Measurements from ENCODE around the gene STRN4. TPM values are rescaled to one million over a fixed set of nuclear protein-coding genes. Genes with fewer than 3 reads are reported as not detected.

The STRN4 gene
- total RNA-seq, 1 donor from 2014 or later, result 68.5 TPM

- H3K36me3 ChIP-seq, result no peaks in the 10 kb centered on the region
- H3K27ac ChIP-seq, result no peak overlapping the region
- H3K4me1 ChIP-seq, result peaks cover 18% of the 10 kb centered on the region
- no peaks in the 10 kb centered on the region for H3K27me3 ChIP-seq
- ATAC-seq, result no peak
- H3K4me3 ChIP-seq, result no peak overlapping the region
- TF ChIP-seq CTCF (IDR thresholded peaks at IDR 0.05), result no peak
- DNase-seq, result no peak
- H3K9me3 ChIP-seq, result no peaks in the 10 kb centered on the region
- intact Hi-C loops (cut with DNase I), result loop anchor here (5.0 kb wide), 1 partner anchor 86 kb away; no protein-coding TSS in a partner anchor
These were observed 10.3 kb upstream of the STRN4 start for GRCh38 chr19:46756544-46756888.

DNA sequence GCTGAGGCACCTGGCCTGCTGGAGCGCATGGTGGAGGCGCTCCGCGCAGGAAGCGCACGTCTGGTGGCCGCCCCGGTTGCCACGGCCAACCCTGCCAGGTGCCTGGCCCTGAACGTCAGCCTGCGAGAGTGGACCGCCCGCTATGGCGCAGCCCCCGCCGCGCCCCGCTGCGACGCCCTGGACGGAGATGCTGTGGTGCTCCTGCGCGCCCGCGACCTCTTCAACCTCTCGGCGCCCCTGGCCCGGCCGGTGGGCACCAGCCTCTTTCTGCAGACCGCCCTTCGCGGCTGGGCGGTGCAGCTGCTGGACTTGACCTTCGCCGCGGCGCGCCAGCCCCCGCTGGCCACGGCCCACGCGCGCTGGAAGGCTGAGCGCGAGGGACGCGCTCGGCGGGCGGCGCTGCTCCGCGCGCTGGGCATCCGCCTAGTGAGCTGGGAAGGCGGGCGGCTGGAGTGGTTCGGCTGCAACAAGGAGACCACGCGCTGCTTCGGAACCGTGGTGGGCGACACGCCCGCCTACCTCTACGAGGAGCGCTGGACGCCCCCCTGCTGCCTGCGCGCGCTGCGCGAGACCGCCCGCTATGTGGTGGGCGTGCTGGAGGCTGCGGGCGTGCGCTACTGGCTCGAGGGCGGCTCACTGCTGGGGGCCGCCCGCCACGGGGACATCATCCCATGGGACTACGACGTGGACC is 9.7 kb upstream of the STRN4 start:
- no peaks in the 10 kb centered on the region for H3K27me3 ChIP-seq
- intact Hi-C loops (cut with DNase I), result loop anchor here (5.0 kb wide), 1 partner anchor 86 kb away; no protein-coding TSS in a partner anchor
- H3K4me3 ChIP-seq, result no peak overlapping the region
- TF ChIP-seq CTCF (IDR thresholded peaks at IDR 0.05), result no peak
- no peaks in the 10 kb centered on the region for H3K36me3 ChIP-seq
- DNase-seq (no peak), ATAC-seq (no peak)
- H3K9me3 ChIP-seq, result no peaks in the 10 kb centered on the region
- H3K4me1 ChIP-seq, result peaks cover 18% of the 10 kb centered on the region
- peak overlapping the region; percentile 37 for H3K27ac ChIP-seq

- Histone ChIP-seq H3K27ac (peak overlapping the region; percentile 37), H3K4me1 (peaks cover 13% of the 10 kb centered on the region), H3K4me3 (no peak overlapping the region), H3K27me3 (no peaks in the 10 kb centered on the region), H3K9me3 (no peaks in the 10 kb centered on the region), H3K36me3 (no peaks in the 10 kb centered on the region)
- DNase-seq (no peak), ATAC-seq (peak; percentile 69)
- TF ChIP-seq CTCF (IDR thresholded peaks at IDR 0.05), result no peak
- intact Hi-C loops (cut with DNase I), result loop anchor here (5.0 kb wide), 1 partner anchor 87 kb away; no protein-coding TSS in a partner anchor
These were observed 9.0 kb upstream of the STRN4 start for GRCh38 chr19:46755077-46755852.

DNA sequence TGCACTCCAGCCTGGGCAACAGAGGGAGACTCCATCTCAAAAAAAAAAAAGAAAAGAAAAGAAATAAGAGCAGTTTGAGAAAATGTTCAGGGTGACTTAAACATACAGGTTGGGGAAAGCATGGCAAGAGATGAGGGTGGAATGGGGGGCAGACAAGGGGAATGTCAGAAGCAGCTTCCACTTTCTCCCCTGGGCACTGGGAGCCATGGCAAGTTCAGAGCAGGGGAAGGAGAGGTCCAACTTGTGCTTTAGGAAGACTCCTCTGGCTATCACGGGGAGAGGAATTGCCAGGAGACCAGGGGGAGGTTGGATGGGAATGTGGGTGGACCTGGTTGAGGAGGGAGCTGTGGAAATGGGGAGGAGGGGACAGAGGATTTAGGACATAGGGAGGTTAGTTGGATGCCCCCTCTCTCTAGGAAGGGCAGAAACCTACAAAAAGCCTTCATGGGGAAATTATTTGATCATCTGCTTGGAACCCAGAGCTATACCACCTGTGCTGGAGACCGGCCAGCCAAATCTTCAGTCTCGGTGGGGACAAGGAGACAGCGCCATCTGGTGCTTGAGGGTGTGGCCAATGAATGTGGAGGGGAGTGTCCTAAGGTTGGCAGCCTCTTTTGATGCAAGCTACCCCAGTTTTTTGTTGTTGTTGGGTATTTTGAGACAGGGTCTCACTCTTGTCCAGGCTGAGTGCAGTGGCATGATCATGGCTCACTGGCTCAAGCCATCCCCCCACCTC is 7.3 kb upstream of the STRN4 start:
- Histone ChIP-seq H3K36me3 (no peaks in the 10 kb centered on the region), H3K4me1 (peaks cover 4% of the 10 kb centered on the region), H3K27me3 (no peaks in the 10 kb centered on the region), H3K9me3 (no peaks in the 10 kb centered on the region), H3K27ac (no peak overlapping the region), H3K4me3 (no peak overlapping the region)
- ATAC-seq (peak; percentile 62), DNase-seq (no peak)
- TF ChIP-seq CTCF (IDR thresholded peaks at IDR 0.05), result peak; percentile 54
- intact Hi-C loops (cut with DNase I), result no loop called here

DNA sequence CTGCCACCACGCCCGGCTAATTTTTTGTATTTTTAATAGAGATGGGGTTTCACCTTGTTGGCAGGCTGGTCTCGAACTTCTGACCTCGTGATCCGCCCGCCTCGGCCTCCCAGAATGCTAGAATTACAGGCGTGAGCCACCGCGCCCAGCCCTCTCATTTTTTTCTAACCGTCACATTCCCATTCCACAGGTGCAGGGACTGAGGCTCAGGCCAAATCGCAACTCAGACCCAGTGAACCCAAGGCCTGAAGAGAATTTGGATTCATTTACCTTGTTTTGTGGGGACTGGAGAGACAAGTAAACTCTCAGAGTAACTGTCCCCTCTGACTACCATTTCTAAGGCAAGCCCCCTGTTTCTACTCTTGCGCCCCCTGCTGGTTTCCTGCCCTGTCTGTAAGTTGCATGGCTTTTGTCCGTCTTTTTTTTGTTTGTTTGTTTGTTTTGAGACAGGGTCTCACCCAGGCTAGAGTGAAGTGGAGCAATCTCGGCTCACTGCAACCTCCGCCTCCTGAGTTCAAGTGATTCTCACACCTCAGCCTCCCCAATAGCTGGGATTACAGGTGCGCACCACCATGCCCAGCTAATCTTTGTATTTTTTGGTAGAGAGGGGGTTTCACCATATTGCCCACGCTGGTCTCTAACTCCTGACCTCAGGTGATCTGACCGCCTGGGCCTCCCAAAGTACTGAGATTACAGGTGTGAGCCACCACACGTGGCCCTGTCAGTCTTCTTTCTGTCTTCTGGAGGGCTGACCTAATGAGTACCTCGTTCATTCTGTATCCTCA is 2.3 kb upstream of the STRN4 start:
- H3K4me1 ChIP-seq, result peaks cover 24% of the 10 kb centered on the region
- TF ChIP-seq CTCF (IDR thresholded peaks at IDR 0.05), result peak; percentile 77
- H3K36me3 ChIP-seq, result no peaks in the 10 kb centered on the region
- H3K4me3 ChIP-seq, result no peak overlapping the region
- DNase-seq, result peak; percentile 84
- peak; percentile 24 for ATAC-seq
- intact Hi-C loops (cut with DNase I), result no loop called here
- no peaks in the 10 kb centered on the region for H3K9me3 ChIP-seq
- no peak overlapping the region for H3K27ac ChIP-seq
- H3K27me3 ChIP-seq, result no peaks in the 10 kb centered on the region
